CD4-positive, alpha-beta T cell treated with Interleukin-10 for 1 hour (primary cell): ENCODE measurements around the gene KLHDC10.
A peak's percentile ranks its signal among the peaks of the same experiment; 100 is the strongest.
"Not testable (repeated sequence)": the region's sequence is repeated elsewhere in the genome, so short reads cannot be mapped to it uniquely, and the experiment has no call there.

Experiments
- DNase-seq: peaks from one replicate; pipeline ENCODE4 v3.0.0-alpha.2; 2020

KLHDC10 gene

GRCh38 chr7:130142654-130143333 is 72.5 kb downstream of the KLHDC10 start:
- DNase-seq: no peak

- no peak for DNase-seq
Measured at GRCh38 chr7:130143334-130143732, 73.0 kb downstream of the KLHDC10 start.

- no peak for DNase-seq
Measured at GRCh38 chr7:130143986-130144311, 73.6 kb downstream of the KLHDC10 start.

GRCh38 chr7:130144312-130145171 is 74.2 kb downstream of the KLHDC10 start:
- no peak for DNase-seq

GRCh38 chr7:130145424-130146100 is 75.2 kb downstream of the KLHDC10 start:
- DNase-seq: peak; percentile 16

- DNase-seq: not testable (repeated sequence)
Measured at GRCh38 chr7:130146142-130146541, 75.8 kb downstream of the KLHDC10 start.

GRCh38 chr7:130146693-130147405 is 76.5 kb downstream of the KLHDC10 start:
- DNase-seq: no peak

GRCh38 chr7:130147710-130148325 is 77.5 kb downstream of the KLHDC10 start:
- no peak for DNase-seq

- no peak for DNase-seq
Measured at GRCh38 chr7:130148561-130148960, 78.2 kb downstream of the KLHDC10 start.

- no peak for DNase-seq
Measured at GRCh38 chr7:130149281-130150139, 79.2 kb downstream of the KLHDC10 start.

- no peak for DNase-seq
Measured at GRCh38 chr7:130150587-130150986, 80.3 kb downstream of the KLHDC10 start.

- peak; percentile 65 for DNase-seq
Measured at GRCh38 chr7:130151591-130152492, 81.5 kb downstream of the KLHDC10 start.

- DNase-seq: peak; percentile 11
Measured at GRCh38 chr7:130152493-130153210, 82.3 kb downstream of the KLHDC10 start.

- DNase-seq: no peak
Measured at GRCh38 chr7:130153211-130153908, 83.0 kb downstream of the KLHDC10 start.

- DNase-seq: no peak
Measured at GRCh38 chr7:130154131-130154500, 83.8 kb downstream of the KLHDC10 start.

- no peak for DNase-seq
Measured at GRCh38 chr7:130154501-130155317, 84.4 kb downstream of the KLHDC10 start.

- no peak for DNase-seq
Measured at GRCh38 chr7:130156140-130156539, 85.8 kb downstream of the KLHDC10 start.

GRCh38 chr7:130157700-130158099 is 87.4 kb downstream of the KLHDC10 start:
- no peak for DNase-seq
